Measurements from ENCODE around the gene PRDM15. TPM values are rescaled to one million over a fixed set of nuclear protein-coding genes. Genes with fewer than 3 reads are reported as not detected.

Gene PRDM15
- total and polyA plus RNA-seq, 2 experiments from 2014 or later = 2.3 to 6.4 TPM

DNA sequence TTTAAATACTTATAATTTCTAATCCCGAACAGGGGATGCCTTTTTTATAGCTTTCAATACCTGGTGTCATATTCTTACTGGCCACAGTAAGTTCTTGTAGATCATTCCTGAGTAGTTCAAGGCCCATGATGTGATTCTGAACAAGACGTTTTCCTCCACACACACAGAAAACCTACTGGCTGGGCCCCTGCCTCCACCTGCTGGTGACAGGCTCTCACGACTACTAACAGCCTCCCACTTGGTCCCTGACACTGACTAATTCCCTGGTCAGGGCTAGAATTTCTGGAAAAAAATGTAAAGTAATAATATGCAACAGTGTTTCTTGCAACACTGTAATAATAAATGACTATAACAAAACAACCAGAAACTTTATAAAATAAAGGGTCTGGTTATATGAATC lies 61.9 kb downstream of the PRDM15 start:
- H3K27ac ChIP-seq = peak overlapping the region; percentile 11
- TF ChIP-seq CTCF (IDR thresholded peaks at IDR 0.05; ENCODE audit: low read depth, low read length) = peak; percentile 63
- H3K36me3 ChIP-seq = no peaks in the 10 kb centered on the region
- H3K27me3 ChIP-seq = no peaks in the 10 kb centered on the region
- no peak overlapping the region for H3K4me3 ChIP-seq
- no peaks in the 10 kb centered on the region for H3K4me1 ChIP-seq (ENCODE audit: low read depth)
- peak; percentile 65 to 71 for DNase-seq (ENCODE audit: low read depth in 1 of 2, low spot score in 1 of 2)
- no peaks in the 10 kb centered on the region for H3K9me3 ChIP-seq (ENCODE audit: low read depth)

DNA sequence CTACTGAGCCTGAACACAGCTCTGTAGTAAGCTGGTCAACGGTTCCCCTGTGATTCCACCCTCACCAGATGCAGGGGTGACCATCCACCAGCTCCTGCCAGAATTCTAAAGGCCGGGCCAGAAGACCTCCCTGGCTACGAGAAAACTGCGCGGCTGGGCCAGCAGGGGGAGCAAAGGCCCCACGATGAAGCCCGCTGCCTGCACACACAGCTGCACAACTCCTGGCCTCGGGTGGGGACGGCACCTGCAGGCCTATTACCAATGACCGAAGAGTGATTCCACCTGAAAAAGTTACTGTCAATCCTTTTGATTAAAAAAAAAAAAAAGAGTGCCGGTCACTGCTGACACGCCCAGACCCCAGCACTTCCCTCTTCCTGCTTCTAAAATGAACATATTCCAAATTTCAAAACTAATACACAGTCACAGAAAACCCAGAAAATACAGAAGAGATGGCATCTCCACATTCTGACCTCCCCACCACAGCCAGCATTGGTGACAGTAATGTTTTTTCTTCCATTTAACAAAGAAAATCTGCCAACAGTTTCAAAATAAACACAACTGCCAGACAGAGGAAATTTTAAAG lies 62.5 kb downstream of the PRDM15 start:
- TF ChIP-seq CTCF (IDR thresholded peaks at IDR 0.05; ENCODE audit: low read depth, low read length) = peak; percentile 87
- peak overlapping the region; percentile 11 for H3K27ac ChIP-seq
- no peak overlapping the region for H3K4me3 ChIP-seq
- no peaks in the 10 kb centered on the region for H3K4me1 ChIP-seq (ENCODE audit: low read depth)
- DNase-seq (ENCODE audit: low read depth in 1 of 2, low spot score in 1 of 2) = peak; percentile 64 to 67
- no peaks in the 10 kb centered on the region for H3K27me3 ChIP-seq
- H3K9me3 ChIP-seq (ENCODE audit: low read depth) = no peaks in the 10 kb centered on the region
- H3K36me3 ChIP-seq = no peaks in the 10 kb centered on the region

- Histone ChIP-seq H3K9me3 (ENCODE audit: low read depth) (no peaks in the 10 kb centered on the region), H3K27me3 (no peaks in the 10 kb centered on the region), H3K36me3 (no peaks in the 10 kb centered on the region), H3K4me3 (no peak overlapping the region), H3K27ac (no peak overlapping the region), H3K4me1 (ENCODE audit: low read depth) (no peaks in the 10 kb centered on the region)
- no peak for TF ChIP-seq CTCF (IDR thresholded peaks at IDR 0.05; ENCODE audit: low read depth, low read length)
- no peak for DNase-seq (ENCODE audit: low read depth in 1 of 2, low spot score in 1 of 2)
Measured at GRCh38 chr21:41815652-41816582, 63.2 kb downstream of the PRDM15 start.

DNA sequence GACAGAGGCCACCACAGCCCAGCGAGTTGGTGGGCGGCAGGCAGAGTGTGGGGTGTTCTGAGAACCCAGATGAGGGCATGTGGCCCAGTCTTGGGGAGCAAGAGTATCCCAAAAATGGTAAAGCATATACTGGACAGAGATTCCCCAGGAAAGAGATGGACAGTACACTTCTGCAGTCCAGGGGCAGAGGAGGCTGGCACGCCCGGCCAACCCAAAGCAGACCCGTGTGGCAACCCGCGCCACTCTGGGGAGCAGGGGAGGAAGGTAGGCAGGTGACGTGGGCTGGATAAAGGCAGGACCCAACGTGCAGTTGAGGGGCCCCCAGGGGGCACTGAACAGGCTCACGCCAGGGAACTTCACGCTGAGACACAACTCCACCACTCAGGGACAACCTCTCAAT lies 65.9 kb downstream of the PRDM15 start:
- no peaks in the 10 kb centered on the region for H3K36me3 ChIP-seq
- H3K9me3 ChIP-seq (ENCODE audit: low read depth) = no peaks in the 10 kb centered on the region
- no peak overlapping the region for H3K4me3 ChIP-seq
- no peak overlapping the region for H3K27ac ChIP-seq
- no peak for TF ChIP-seq CTCF (IDR thresholded peaks at IDR 0.05; ENCODE audit: low read depth, low read length)
- H3K4me1 ChIP-seq (ENCODE audit: low read depth) = no peaks in the 10 kb centered on the region
- H3K27me3 ChIP-seq = no peaks in the 10 kb centered on the region
- no peak for DNase-seq (ENCODE audit: low read depth in 1 of 2, low spot score in 1 of 2)

GRCh38 chr21:41812679-41813078 lies 66.5 kb downstream of the PRDM15 start:
- no peaks in the 10 kb centered on the region for H3K36me3 ChIP-seq
- no peaks in the 10 kb centered on the region for H3K4me1 ChIP-seq (ENCODE audit: low read depth)
- no peak for TF ChIP-seq CTCF (IDR thresholded peaks at IDR 0.05; ENCODE audit: low read depth, low read length)
- DNase-seq (ENCODE audit: low read depth in 1 of 2, low spot score in 1 of 2) = no peak
- H3K27me3 ChIP-seq = no peaks in the 10 kb centered on the region
- no peak overlapping the region for H3K4me3 ChIP-seq
- H3K27ac ChIP-seq = no peak overlapping the region
- H3K9me3 ChIP-seq (ENCODE audit: low read depth) = no peaks in the 10 kb centered on the region

Data from cardiac muscle cell (in vitro differentiated cells and primary cell).